GM21447 (cell line): ENCODE measurements around the gene CLIC4.

ENCODE experiments used
- ATAC-seq: cut with Tn5 transposase; IDR thresholded peaks from one replicate; pipeline ENCODE4 v1.9.1; 2021; ENCODE audit not compliant: unreplicated experiment

CLIC4 gene

GRCh38 chr1:24858277-24858676 is 113.0 kb downstream of the CLIC4 start:
- no peak for ATAC-seq

GRCh38 chr1:24859063-24860010 is 114.1 kb downstream of the CLIC4 start:
- ATAC-seq, result no peak

GRCh38 chr1:24860841-24861240 is 115.6 kb downstream of the CLIC4 start:
- no peak for ATAC-seq

- ATAC-seq, result no peak
Observed at GRCh38 chr1:24861821-24862727, 116.8 kb downstream of the CLIC4 start.

GRCh38 chr1:24862775-24863483 is 117.7 kb downstream of the CLIC4 start:
- ATAC-seq, result no peak

GRCh38 chr1:24864370-24864777 is 119.1 kb downstream of the CLIC4 start:
- no peak for ATAC-seq

GRCh38 chr1:24865168-24865567 is 119.9 kb downstream of the CLIC4 start:
- ATAC-seq, result no peak

GRCh38 chr1:24865587-24865986 is 120.3 kb downstream of the CLIC4 start:
- ATAC-seq, result no peak

- ATAC-seq, result no peak
Observed at GRCh38 chr1:24866211-24867083, 121.2 kb downstream of the CLIC4 start.

GRCh38 chr1:24867084-24867870 is 122.0 kb downstream of the CLIC4 start:
- no peak for ATAC-seq

GRCh38 chr1:24868016-24868875 is 123.0 kb downstream of the CLIC4 start:
- ATAC-seq, result no peak

GRCh38 chr1:24870551-24871195 is 125.4 kb downstream of the CLIC4 start:
- ATAC-seq, result no peak

- no peak for ATAC-seq
Observed at GRCh38 chr1:24871306-24871901, 126.2 kb downstream of the CLIC4 start.

- ATAC-seq, result no peak
Observed at GRCh38 chr1:24872061-24872850, 127.0 kb downstream of the CLIC4 start.

GRCh38 chr1:24873148-24873547 is 127.9 kb downstream of the CLIC4 start:
- ATAC-seq, result no peak

GRCh38 chr1:24874056-24874455 is 128.8 kb downstream of the CLIC4 start:
- ATAC-seq, result no peak
